Prostate gland (tissue), 2 donors: ENCODE measurements around the gene ZCCHC24.

ENCODE experiments used
- POLR2A ChIP-seq: fragments of 450-650 bp; IDR thresholded peaks from one replicate; pipeline ENCODE4 v1.6.1; 2016; ENCODE audit warnings: antibody characterized with exemption, mild to moderate bottlenecking
- POLR2AphosphoS5 ChIP-seq: sonication (generic); formaldehyde crosslinking; IDR thresholded peaks from one replicate; pipeline ENCODE4 v1.6.1; 2017; ENCODE audit warnings: antibody characterized with exemption
- TF ChIP-seq, protein P1 (sequence below), 4 experiments: fragments of 200-600 bp in 2 of 4; fragments of 450-650 bp in 2 of 4; sonication (generic) in 2 of 4; IDR thresholded peaks; 1 replicate in 3 of 4; 2 replicates in 1 of 4; pipeline ENCODE4 v1.5.1; 2016 to 2019; ENCODE audit warnings: antibody characterized with exemption in 4 of 4, mild to moderate bottlenecking in 2 of 4, moderate library complexity in 2 of 4

DNA sequence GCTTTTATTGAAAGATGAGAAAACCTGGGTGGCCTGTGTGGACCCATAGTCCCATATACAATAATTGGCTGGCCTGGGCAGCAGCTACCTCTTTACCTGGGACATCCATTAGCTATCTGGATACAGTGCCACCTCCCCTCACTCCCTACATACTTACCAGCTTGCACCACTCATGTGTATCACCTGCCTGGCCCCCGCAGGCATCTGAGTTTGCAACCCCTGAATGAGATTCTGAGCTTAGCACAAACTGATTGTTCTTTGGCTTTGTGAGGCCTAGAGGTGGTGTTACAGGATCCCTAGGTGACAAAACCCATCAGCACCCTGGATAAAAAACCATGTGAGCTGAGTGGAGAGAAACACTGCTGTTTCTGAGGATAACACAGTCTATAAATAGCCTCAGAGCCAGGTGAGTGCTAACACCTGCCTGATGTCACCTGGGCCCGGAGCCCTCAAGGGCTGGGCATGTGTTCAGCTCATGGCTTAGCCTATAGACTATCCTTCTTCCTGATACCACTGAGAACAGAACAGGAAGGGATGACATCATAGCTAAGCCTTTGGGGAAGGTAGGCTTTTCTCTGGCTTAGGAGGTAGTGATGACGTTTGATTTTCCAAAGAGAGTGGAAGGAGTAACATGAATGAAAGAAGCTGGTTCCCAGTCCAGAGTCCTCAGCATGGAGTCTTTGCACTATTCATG, 100.8 kb downstream of the ZCCHC24 start:
- TF ChIP-seq, protein P1, sequence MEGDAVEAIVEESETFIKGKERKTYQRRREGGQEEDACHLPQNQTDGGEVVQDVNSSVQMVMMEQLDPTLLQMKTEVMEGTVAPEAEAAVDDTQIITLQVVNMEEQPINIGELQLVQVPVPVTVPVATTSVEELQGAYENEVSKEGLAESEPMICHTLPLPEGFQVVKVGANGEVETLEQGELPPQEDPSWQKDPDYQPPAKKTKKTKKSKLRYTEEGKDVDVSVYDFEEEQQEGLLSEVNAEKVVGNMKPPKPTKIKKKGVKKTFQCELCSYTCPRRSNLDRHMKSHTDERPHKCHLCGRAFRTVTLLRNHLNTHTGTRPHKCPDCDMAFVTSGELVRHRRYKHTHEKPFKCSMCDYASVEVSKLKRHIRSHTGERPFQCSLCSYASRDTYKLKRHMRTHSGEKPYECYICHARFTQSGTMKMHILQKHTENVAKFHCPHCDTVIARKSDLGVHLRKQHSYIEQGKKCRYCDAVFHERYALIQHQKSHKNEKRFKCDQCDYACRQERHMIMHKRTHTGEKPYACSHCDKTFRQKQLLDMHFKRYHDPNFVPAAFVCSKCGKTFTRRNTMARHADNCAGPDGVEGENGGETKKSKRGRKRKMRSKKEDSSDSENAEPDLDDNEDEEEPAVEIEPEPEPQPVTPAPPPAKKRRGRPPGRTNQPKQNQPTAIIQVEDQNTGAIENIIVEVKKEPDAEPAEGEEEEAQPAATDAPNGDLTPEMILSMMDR (IDR thresholded peaks at IDR 0.05), result no peak
- no peak for TF ChIP-seq POLR2A
- TF ChIP-seq POLR2AphosphoS5, result no peak
